ENCODE measurements around the gene TEX22.

The TEX22 gene

GRCh38 chr14:105418269-105419194, 20.2 kb downstream of the TEX22 start:
- no peak for TF ChIP-seq CTCF (IDR thresholded peaks at IDR 0.05)

GRCh38 chr14:105419195-105420091, 21.1 kb downstream of the TEX22 start, which contains the start of gene MTA1:
MTA1 (plus strand) TSS chr14:105419827; CDS start chr14:105420036, 209 bp downstream.
- TF ChIP-seq CTCF (IDR thresholded peaks at IDR 0.05), result no peak

GRCh38 chr14:105420101-105420973, 22.0 kb downstream of the TEX22 start:
- TF ChIP-seq CTCF (IDR thresholded peaks at IDR 0.05), result no peak

GRCh38 chr14:105420974-105421674, 22.8 kb downstream of the TEX22 start:
- TF ChIP-seq CTCF (IDR thresholded peaks at IDR 0.05), result no peak

GRCh38 chr14:105421723-105422615, 23.6 kb downstream of the TEX22 start:
- TF ChIP-seq CTCF (IDR thresholded peaks at IDR 0.05), result no peak

- no peak for TF ChIP-seq CTCF (IDR thresholded peaks at IDR 0.05)
Measured at GRCh38 chr14:105422695-105423487, 24.6 kb downstream of the TEX22 start.
